GM12801 (cell line): ENCODE measurements around the gene USP9Y.

Experiments used
- CTCF ChIP-seq: IDR thresholded peaks from one replicate; pipeline ENCODE4 v1.5.1; 2011; ENCODE audit warnings: control low read depth; ENCODE audit not compliant: insufficient read length; ENCODE audit errors: extremely low read depth

USP9Y gene

GRCh38 chrY:12905895-12906294 is 204.9 kb downstream of the USP9Y start:
- TF ChIP-seq CTCF, result no peak
